Prostate gland (tissue), 2 donors: ENCODE data around the gene MBNL2.

Experiments
- POLR2AphosphoS5 ChIP-seq: sonication (generic); formaldehyde crosslinking; IDR thresholded peaks from one replicate; pipeline ENCODE4 v1.6.1; 2017; ENCODE audit warnings: antibody characterized with exemption
- TF ChIP-seq, protein P1 (sequence below), 4 experiments: fragments of 200-600 bp in 2 of 4; fragments of 450-650 bp in 2 of 4; sonication (generic) in 2 of 4; IDR thresholded peaks; 1 replicate in 3 of 4; 2 replicates in 1 of 4; pipeline ENCODE4 v1.5.1; 2016 to 2019; ENCODE audit warnings: antibody characterized with exemption in 4 of 4, mild to moderate bottlenecking in 2 of 4, moderate library complexity in 2 of 4

DNA sequence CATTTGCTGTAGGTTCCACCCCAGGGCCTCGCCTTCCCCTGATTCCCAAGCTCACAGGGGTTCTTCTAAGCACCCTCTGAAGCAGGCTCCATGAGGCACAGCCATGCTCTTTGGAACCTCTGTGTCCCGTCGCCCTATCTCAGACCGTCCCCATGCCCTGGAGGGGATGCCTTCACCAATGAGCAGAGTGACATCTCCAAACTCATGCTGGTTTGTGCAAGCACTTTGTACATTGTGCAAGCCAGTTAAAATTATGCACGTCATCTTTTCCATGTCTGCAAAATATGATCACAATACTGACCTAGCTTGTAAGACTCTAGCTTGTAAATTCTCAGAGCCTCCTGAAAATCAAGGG is 165.3 kb downstream of the MBNL2 start:
- TF ChIP-seq, protein P1, sequence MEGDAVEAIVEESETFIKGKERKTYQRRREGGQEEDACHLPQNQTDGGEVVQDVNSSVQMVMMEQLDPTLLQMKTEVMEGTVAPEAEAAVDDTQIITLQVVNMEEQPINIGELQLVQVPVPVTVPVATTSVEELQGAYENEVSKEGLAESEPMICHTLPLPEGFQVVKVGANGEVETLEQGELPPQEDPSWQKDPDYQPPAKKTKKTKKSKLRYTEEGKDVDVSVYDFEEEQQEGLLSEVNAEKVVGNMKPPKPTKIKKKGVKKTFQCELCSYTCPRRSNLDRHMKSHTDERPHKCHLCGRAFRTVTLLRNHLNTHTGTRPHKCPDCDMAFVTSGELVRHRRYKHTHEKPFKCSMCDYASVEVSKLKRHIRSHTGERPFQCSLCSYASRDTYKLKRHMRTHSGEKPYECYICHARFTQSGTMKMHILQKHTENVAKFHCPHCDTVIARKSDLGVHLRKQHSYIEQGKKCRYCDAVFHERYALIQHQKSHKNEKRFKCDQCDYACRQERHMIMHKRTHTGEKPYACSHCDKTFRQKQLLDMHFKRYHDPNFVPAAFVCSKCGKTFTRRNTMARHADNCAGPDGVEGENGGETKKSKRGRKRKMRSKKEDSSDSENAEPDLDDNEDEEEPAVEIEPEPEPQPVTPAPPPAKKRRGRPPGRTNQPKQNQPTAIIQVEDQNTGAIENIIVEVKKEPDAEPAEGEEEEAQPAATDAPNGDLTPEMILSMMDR (IDR thresholded peaks at IDR 0.05): no peak
- TF ChIP-seq POLR2AphosphoS5: no peak
